H1 (cell line): ENCODE results near the gene MINPP1. TPM values are rescaled to one million over a fixed set of nuclear protein-coding genes. Genes with fewer than 3 reads are reported as not detected.
A peak's percentile ranks its signal among the peaks of the same experiment; 100 is the strongest.

Experiments
- CBX5 ChIP-seq: fragments of 300-800, 300-1000 bp; sonication (generic); IDR thresholded peaks from 2 replicates; pipeline ENCODE4 v1.7.1; 2016; ENCODE audit warnings: antibody characterized with exemption, low read length, low read depth
- CREB1 ChIP-seq: IDR thresholded peaks from 2 replicates; pipeline ENCODE4 v1.6.1; 2012; ENCODE audit warnings: inconsistent platforms
- CTBP2 ChIP-seq: IDR thresholded peaks from 2 replicates; pipeline ENCODE4 v1.7.0; 2011; ENCODE audit warnings: borderline replicate concordance, mild to moderate bottlenecking, moderate library complexity, mixed read lengths, low read length; ENCODE audit not compliant: insufficient read depth, insufficient read length
- GABPA ChIP-seq: IDR thresholded peaks from 2 replicates; pipeline ENCODE4 v1.6.1; 2011; ENCODE audit warnings: mild to moderate bottlenecking, low read length, moderate library complexity, borderline replicate concordance; ENCODE audit not compliant: insufficient read depth
- KDM4A ChIP-seq: IDR thresholded peaks from one replicate; pipeline ENCODE4 v1.7.1; 2012; ENCODE audit warnings: low read depth, mild to moderate bottlenecking, moderate library complexity, low read length, inconsistent platforms; ENCODE audit not compliant: severe bottlenecking
- KDM5A ChIP-seq: fragments of 200-600 bp; IDR thresholded peaks from 2 replicates; pipeline ENCODE4 v1.7.1; 2012; ENCODE audit warnings: mild to moderate bottlenecking, low read length, inconsistent platforms, mixed read lengths
- NRF1 ChIP-seq: IDR thresholded peaks from 2 replicates; pipeline ENCODE4 v1.6.1; 2011; ENCODE audit warnings: mild to moderate bottlenecking, low read depth, low read length, improper control_type of control experiment
- PHF8 ChIP-seq: fragments of 200-600 bp; sonication (generic); conservative IDR thresholded peaks from 2 replicates; pipeline ENCODE4 v1.7.1; 2012; ENCODE audit warnings: low read depth, mild to moderate bottlenecking, inconsistent platforms, low read length, moderate library complexity
- POLR2A ChIP-seq, 2 experiments: IDR thresholded peaks; 1 replicate in 1 of 2; 2 replicates in 1 of 2; pipeline ENCODE4 v1.6.1; 2011; ENCODE audit warnings: low read depth in 2 of 2, low read length in 2 of 2, mild to moderate bottlenecking in 2 of 2; ENCODE audit errors: control extremely low read depth in 1 of 2
- POLR2AphosphoS5 ChIP-seq: IDR thresholded peaks from 2 replicates; pipeline ENCODE4 v1.6.1; 2011; ENCODE audit warnings: low read depth, low read length
- RAD21 ChIP-seq, 2 experiments: IDR thresholded peaks in 1 of 2; conservative IDR thresholded peaks in 1 of 2; 2 replicates each; pipeline ENCODE4 v1.6.1; 2011; ENCODE audit warnings: low read depth in 2 of 2, low read length in 2 of 2, improper control_type of control experiment in 1 of 2, inconsistent platforms in 1 of 2, mild to moderate bottlenecking in 1 of 2, moderate library complexity in 1 of 2
- RFX5 ChIP-seq: IDR thresholded peaks from 2 replicates; pipeline ENCODE4 v1.6.1; 2011; ENCODE audit warnings: low read depth, low read length, improper control_type of control experiment, borderline replicate concordance
- TAF1 ChIP-seq: IDR thresholded peaks from 2 replicates; pipeline ENCODE4 v1.6.1; 2011; ENCODE audit warnings: mild to moderate bottlenecking, low read depth, low read length
- TAF7 ChIP-seq: optimal IDR thresholded peaks from 2 replicates; pipeline ENCODE3; 2011; ENCODE audit warnings: low read depth, mild to moderate bottlenecking, inconsistent platforms, low read length, moderate library complexity, borderline replicate concordance
- TBP ChIP-seq: IDR thresholded peaks from 2 replicates; pipeline ENCODE4 v1.6.1; 2011; ENCODE audit warnings: low read depth, low read length, improper control_type of control experiment
- TCF12 ChIP-seq: IDR thresholded peaks from 2 replicates; pipeline ENCODE4 v1.6.1; 2011; ENCODE audit warnings: low read depth, mild to moderate bottlenecking, low read length
- polyA plus RNA-seq, 7 experiments: library from polyadenylated mRNA; depleted of rRNA in 3 of 7; stranded (reverse) in 5 of 7; unstranded in 2 of 7; fragments of >200 nt in 5 of 7; fragments of 200-250 nt in 2 of 7; gene quantifications; 1 replicate in 5 of 7; 2 replicates in 1 of 7; 4 replicates in 1 of 7; pipeline versions ENCODE4 v1.2.1 to v1.2.3, GENCODE V29; 2011 to 2013; ENCODE audit warnings: missing spikeins in 2 of 7, mixed read lengths in 2 of 7
- total RNA-seq: library from RNA; stranded (reverse); fragmentation: NEBNext Ultra II Directional; extraction: Animal tissue kit (Norgen Biotek cat#: 25700); gene quantifications from 2 replicates; pipeline ENCODE4 v1.2.1, GENCODE V29; 2021
- TF ChIP-seq, protein P1 (sequence below): IDR thresholded peaks from 2 replicates; pipeline ENCODE4 v1.6.1; 2012; ENCODE audit warnings: inconsistent platforms
- TF ChIP-seq, protein P2 (sequence below): IDR thresholded peaks from 2 replicates; pipeline ENCODE4 v1.6.1; 2012; ENCODE audit warnings: inconsistent platforms

MINPP1 gene
- total and polyA plus RNA-seq, 2 of the 8 experiments (the other 6 are each of a cell fraction or from before 2014, with no cell fraction given) = 13.6 to 27.2 TPM

DNA sequence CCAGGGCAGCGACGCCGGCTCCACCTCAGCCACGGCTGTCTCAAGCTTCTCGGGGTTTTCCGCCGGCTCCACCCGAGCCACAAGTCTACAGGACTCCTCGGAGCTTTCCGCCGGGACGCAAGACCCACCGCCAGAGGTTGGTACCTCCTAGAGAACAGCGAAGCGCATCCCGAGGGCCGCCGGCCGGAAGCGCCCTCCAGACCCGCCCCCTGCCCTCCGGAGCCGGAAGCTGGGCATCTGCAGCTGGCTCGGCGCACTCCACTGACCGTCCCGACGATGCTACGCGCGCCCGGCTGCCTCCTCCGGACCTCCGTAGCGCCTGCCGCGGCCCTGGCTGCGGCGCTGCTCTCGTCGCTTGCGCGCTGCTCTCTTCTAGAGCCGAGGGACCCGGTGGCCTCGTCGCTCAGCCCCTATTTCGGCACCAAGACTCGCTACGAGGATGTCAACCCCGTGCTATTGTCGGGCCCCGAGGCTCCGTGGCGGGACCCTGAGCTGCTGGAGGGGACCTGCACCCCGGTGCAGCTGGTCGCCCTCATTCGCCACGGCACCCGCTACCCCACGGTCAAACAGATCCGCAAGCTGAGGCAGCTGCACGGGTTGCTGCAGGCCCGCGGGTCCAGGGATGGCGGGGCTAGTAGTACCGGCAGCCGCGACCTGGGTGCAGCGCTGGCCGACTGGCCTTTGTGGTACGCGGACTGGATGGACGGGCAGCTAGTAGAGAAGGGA, at the start of gene MINPP1 (continued):
- TF ChIP-seq, protein P1, sequence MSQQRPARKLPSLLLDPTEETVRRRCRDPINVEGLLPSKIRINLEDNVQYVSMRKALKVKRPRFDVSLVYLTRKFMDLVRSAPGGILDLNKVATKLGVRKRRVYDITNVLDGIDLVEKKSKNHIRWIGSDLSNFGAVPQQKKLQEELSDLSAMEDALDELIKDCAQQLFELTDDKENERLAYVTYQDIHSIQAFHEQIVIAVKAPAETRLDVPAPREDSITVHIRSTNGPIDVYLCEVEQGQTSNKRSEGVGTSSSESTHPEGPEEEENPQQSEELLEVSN = peak; percentile 54
- TF ChIP-seq KDM4A = peak; percentile 97
- peak; percentile 79 for TF ChIP-seq TAF1
- peak; percentile 55 for TF ChIP-seq TBP
- 0 out of 2 replicates have a peak, but pooled peaks have one; percentile 63 for TF ChIP-seq TCF12
- peak; percentile 59 for TF ChIP-seq POLR2AphosphoS5
- TF ChIP-seq CTBP2 = no peak
- TF ChIP-seq RAD21 (IDR thresholded peaks at IDR 0.05 in 1 of 2, conservative IDR thresholded peaks at IDR 0.05 in 1 of 2; ENCODE audit: low read depth in 2 of 2, low read length in 2 of 2) = peak; percentile 14 to 15; a peak in 3 of 4 replicates
- TF ChIP-seq CBX5 = no peak
- TF ChIP-seq PHF8 = peak; percentile 69
- TF ChIP-seq NRF1 = no peak
- peak; percentile 93 for TF ChIP-seq GABPA
- peak; percentile 95 for TF ChIP-seq CREB1
- peak; percentile 24 for TF ChIP-seq TAF7
- TF ChIP-seq POLR2A (IDR thresholded peaks at IDR 0.05; ENCODE audit: control extremely low read depth in 1 of 2, low read depth in 2 of 2, low read length in 2 of 2) = peak; percentile 69 to 87
- no peak for TF ChIP-seq RFX5
- TF ChIP-seq, protein P2, sequence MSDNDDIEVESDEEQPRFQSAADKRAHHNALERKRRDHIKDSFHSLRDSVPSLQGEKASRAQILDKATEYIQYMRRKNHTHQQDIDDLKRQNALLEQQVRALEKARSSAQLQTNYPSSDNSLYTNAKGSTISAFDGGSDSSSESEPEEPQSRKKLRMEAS = peak; percentile 71; the same call in 1 of the 2 replicates
- peak; percentile 44; the same call in 1 of the 2 replicates for TF ChIP-seq KDM5A
- TF ChIP-seq, all 59 proteins: peak for 16
